T-helper 2 cell treated with Interferon-gamma antibody and Interleukin-4, amounts not matched to agents 100 ng/mL and 5 ng/mL, for 36 hours (primary cell): Measurements from ENCODE around the gene ZNF580. TPM values are rescaled to one million over a fixed set of nuclear protein-coding genes. Genes with fewer than 3 reads are reported as not detected.

Source experiments
- intact Hi-C: fragments of 100-400 bp; cut with micrococcal nuclease; formaldehyde crosslinking; loops from one replicate; pipeline ENCODE4 v1.15.1; 2023
- total RNA-seq: library from RNA; stranded (reverse); gene quantifications from 2 replicates; pipeline ENCODE4 v1.2.3, GENCODE V29; 2022

The ZNF580 gene
- total RNA-seq, 1 donor from 2014 or later = 30.8 TPM

- intact Hi-C loops = loop anchor here (1.0 to 10.0 kb wide), 5 partner anchors 18 to 709 kb away; partner anchors contain the start of genes ZNF784 and ZSCAN5A
Observed at GRCh38 chr19:55605637-55606470, 34.9 kb upstream of the ZNF580 start, which contains the start of gene ZNF865. Gene ZNF865, plus strand, starts transcription at chr19:55605647. Its CDS starts 7,972 bp downstream, at chr19:55613619.

- intact Hi-C loops = loop anchor here (1.0 to 10.0 kb wide), 2 partner anchors 89 to 708 kb away; partner anchors contain the start of gene ZSCAN5A
Observed at GRCh38 chr19:55606471-55606787, 34.4 kb upstream of the ZNF580 start.

GRCh38 chr19:55606817-55607216 is 34.0 kb upstream of the ZNF580 start:
- intact Hi-C loops = loop anchor here (1.0 to 10.0 kb wide), 2 partner anchors 90 to 708 kb away; partner anchors contain the start of gene ZSCAN5A

- intact Hi-C loops = loop anchor here (10.0 kb wide), 1 partner anchor 705 kb away; the partner anchor contains the start of gene ZSCAN5A
Observed at GRCh38 chr19:55609326-55609725, 31.5 kb upstream of the ZNF580 start.

- intact Hi-C loops = no loop called here
Observed at GRCh38 chr19:55611300-55611982, 29.4 kb upstream of the ZNF580 start.

- intact Hi-C loops = no loop called here
Observed at GRCh38 chr19:55611983-55612645, 28.7 kb upstream of the ZNF580 start.

GRCh38 chr19:55613396-55613795 is 27.4 kb upstream of the ZNF580 start:
- intact Hi-C loops = no loop called here

GRCh38 chr19:55613930-55614710 is 26.7 kb upstream of the ZNF580 start:
- intact Hi-C loops = no loop called here

GRCh38 chr19:55614711-55615542 is 25.9 kb upstream of the ZNF580 start:
- intact Hi-C loops = no loop called here

GRCh38 chr19:55615543-55616394 is 25.0 kb upstream of the ZNF580 start:
- intact Hi-C loops = no loop called here

GRCh38 chr19:55616395-55616875 is 24.4 kb upstream of the ZNF580 start:
- intact Hi-C loops = no loop called here

- intact Hi-C loops = no loop called here
Observed at GRCh38 chr19:55617426-55617825, 23.4 kb upstream of the ZNF580 start.

GRCh38 chr19:55618426-55618825 is 22.4 kb upstream of the ZNF580 start:
- intact Hi-C loops = no loop called here

- intact Hi-C loops = no loop called here
Observed at GRCh38 chr19:55619286-55619685, 21.5 kb upstream of the ZNF580 start.

GRCh38 chr19:55620410-55621204 is 20.2 kb upstream of the ZNF580 start:
- intact Hi-C loops = no loop called here

- intact Hi-C loops = no loop called here
Observed at GRCh38 chr19:55621205-55621672, 19.6 kb upstream of the ZNF580 start.

- intact Hi-C loops = no loop called here
Observed at GRCh38 chr19:55621673-55622231, 19.1 kb upstream of the ZNF580 start.
